Measurements from ENCODE around the gene ZC3H12D. TPM values are rescaled to one million over a fixed set of nuclear protein-coding genes. Genes with fewer than 3 reads are reported as not detected.
"Not testable (repeated sequence)": the region's sequence is repeated elsewhere in the genome, so short reads cannot be mapped to it uniquely, and the experiment has no call there.

Gene ZC3H12D
- total and polyA plus RNA-seq, 5 donors from 2014 or later: 7.1 to 251 (median 9.2) TPM

DNA sequence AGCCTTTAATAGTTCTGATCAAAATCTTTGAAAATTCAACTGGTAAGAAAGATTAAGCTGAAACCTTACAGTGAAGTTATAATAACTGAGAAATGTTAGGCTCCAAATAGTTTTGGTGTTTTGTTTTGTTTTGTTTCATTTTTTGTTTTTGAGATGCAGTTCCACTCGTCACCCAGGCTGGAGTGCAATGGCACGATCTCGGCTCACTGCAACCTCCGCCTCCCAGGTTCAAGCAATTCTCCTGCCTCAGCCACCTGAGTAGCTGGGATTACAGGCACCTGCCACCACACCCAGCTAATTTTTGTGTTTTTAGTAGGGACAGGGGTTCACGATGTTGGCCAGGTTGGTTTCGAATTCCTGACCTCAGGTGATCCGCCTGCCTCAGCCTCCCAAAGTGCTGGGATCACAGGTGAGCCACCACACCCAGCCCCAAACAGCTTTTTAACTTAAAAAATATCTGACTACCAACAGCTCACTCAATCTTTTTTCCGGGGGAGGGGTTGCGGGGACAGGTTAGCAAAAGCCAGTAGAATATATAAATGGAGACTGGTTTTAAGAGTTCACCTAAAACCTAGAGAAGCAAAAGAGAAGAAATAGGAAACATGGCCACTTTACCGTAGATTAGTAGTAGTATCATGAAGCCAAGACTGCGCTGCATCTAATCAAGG, 10.7 kb upstream of the ZC3H12D start:
- not testable (repeated sequence) for H3K9me3 Mint-ChIP-seq; H3K27me3 Mint-ChIP-seq; H3K9me3 ChIP-seq (ENCODE audit: control insufficient read depth in 2 of 2, low read length in 2 of 2); H3K27me3 ChIP-seq (ENCODE audit: control insufficient read depth, insufficient read depth, low read length); H3K36me3 ChIP-seq (ENCODE audit: control insufficient read depth, insufficient read depth, low read length); H3K36me3 Mint-ChIP-seq
- ATAC-seq (ENCODE audit: low read depth in 2 of 2) (peak; percentile 24 to 35), DNase-seq (peak in 2 of 3 donors; percentile 54 to 61)
- Mint-ChIP-seq H3K4me3 (peak overlapping the region; percentile 67 to 97 (median 91)), H3K27ac (peak overlapping the region; percentile 96 to 99 (median 99)), H3K4me1 (peaks cover 35 to 85% (median 57%) of the 10 kb centered on the region in 4 donors)
- Histone ChIP-seq H3K4me3 (ENCODE audit: low read depth, low read length) (peak overlapping the region; percentile 93), H3K27ac (ENCODE audit: insufficient read depth, low read length, poor library complexity, severe bottlenecking) (peak overlapping the region; percentile 97), H3K4me1 (ENCODE audit: control insufficient read depth, insufficient read depth, low read length, poor library complexity, severe bottlenecking) (peaks cover 67% of the 10 kb centered on the region)

DNA sequence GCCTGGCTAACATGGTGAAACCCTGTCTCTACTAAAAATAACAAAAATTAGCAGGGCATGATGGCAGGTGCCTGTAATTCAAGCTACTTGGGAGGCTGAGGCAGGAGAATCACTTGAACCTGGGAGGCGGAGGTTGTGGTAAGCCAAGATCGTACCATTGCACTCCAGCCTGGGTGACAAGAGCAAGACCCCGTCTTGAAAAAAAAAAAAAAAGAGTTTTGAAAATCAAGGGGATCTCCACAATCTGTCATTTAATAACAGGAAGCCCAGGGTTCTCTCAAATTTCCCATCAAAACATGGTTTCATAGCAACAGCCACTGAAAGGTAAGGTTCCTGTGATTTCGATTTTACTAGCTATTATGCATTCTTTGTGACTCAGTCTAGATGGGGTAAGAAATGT, 10.0 kb upstream of the ZC3H12D start:
- H3K4me3 ChIP-seq (ENCODE audit: low read depth, low read length): peak overlapping the region; percentile 93
- Mint-ChIP-seq H3K4me3 (peak overlapping the region; percentile 67 to 97 (median 91)), H3K4me1 (peaks cover 29 to 80% (median 57%) of the 10 kb centered on the region in 4 donors), H3K27ac (peak overlapping the region; percentile 96 to 99 (median 99))
- H3K4me1 ChIP-seq (ENCODE audit: control insufficient read depth, insufficient read depth, low read length, poor library complexity, severe bottlenecking): peaks cover 64% of the 10 kb centered on the region
- peak overlapping the region; percentile 97 for H3K27ac ChIP-seq (ENCODE audit: insufficient read depth, low read length, poor library complexity, severe bottlenecking)
- DNase-seq (peak; percentile 66 to 88 (median 86)), ATAC-seq (ENCODE audit: low read depth in 2 of 2) (peak; percentile 87)
- H3K9me3 Mint-ChIP-seq; H3K9me3 ChIP-seq (ENCODE audit: control insufficient read depth in 2 of 2, low read length in 2 of 2); H3K27me3 Mint-ChIP-seq; H3K36me3 ChIP-seq (ENCODE audit: control insufficient read depth, insufficient read depth, low read length); H3K36me3 Mint-ChIP-seq; H3K27me3 ChIP-seq (ENCODE audit: control insufficient read depth, insufficient read depth, low read length): not testable (repeated sequence)

DNA sequence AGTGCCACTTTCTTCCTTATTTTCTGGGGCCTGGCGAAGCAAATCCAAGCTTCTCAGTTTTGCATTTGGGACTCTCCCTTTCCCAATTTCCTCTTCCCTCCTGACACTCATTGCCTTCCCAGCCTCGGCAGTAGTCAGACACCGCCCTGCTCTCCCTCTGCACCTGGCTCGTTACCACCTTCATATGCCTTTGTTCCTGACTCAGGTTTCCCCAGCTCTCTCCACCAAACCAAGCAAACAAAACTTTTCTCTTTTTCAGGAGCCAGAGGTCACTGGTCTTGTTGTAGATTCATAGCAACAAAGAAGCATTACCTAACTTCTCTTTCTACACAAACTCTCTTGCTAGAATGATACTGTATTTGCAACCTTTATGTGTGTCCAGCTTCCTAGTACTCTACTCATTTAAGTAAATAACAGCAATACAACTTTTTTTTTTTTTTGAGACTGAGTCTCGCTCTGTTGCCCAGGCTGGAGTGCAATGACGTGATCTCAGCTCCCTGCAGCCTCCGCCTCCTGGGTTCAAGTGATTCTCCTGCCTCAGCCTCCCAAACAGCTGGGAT, 9.0 kb upstream of the ZC3H12D start:
- peak overlapping the region; percentile 97 for H3K27ac ChIP-seq (ENCODE audit: insufficient read depth, low read length, poor library complexity, severe bottlenecking)
- peak overlapping the region; percentile 96 to 99 (median 99) for H3K27ac Mint-ChIP-seq
- no peaks in the 10 kb centered on the region for H3K27me3 Mint-ChIP-seq
- H3K9me3 Mint-ChIP-seq: peaks cover 0 to 2% (median 0%) of the 10 kb centered on the region in 7 donors
- DNase-seq: no peak
- no peaks in the 10 kb centered on the region for H3K36me3 ChIP-seq (ENCODE audit: control insufficient read depth, insufficient read depth, low read length)
- peak overlapping the region; percentile 17 for H3K4me3 ChIP-seq (ENCODE audit: low read depth, low read length)
- H3K36me3 Mint-ChIP-seq: no peaks in the 10 kb centered on the region
- no peak for ATAC-seq (ENCODE audit: low read depth in 2 of 2)
- H3K27me3 ChIP-seq (ENCODE audit: control insufficient read depth, insufficient read depth, low read length): no peaks in the 10 kb centered on the region
- peaks cover 28 to 74% (median 55%) of the 10 kb centered on the region in 4 donors for H3K4me1 Mint-ChIP-seq
- H3K4me3 Mint-ChIP-seq: peak overlapping the region; percentile 6 to 76 (median 50)
- peaks cover 64% of the 10 kb centered on the region for H3K4me1 ChIP-seq (ENCODE audit: control insufficient read depth, insufficient read depth, low read length, poor library complexity, severe bottlenecking)
- H3K9me3 ChIP-seq (ENCODE audit: control insufficient read depth in 2 of 2, low read length in 2 of 2): no peaks in the 10 kb centered on the region

DNA sequence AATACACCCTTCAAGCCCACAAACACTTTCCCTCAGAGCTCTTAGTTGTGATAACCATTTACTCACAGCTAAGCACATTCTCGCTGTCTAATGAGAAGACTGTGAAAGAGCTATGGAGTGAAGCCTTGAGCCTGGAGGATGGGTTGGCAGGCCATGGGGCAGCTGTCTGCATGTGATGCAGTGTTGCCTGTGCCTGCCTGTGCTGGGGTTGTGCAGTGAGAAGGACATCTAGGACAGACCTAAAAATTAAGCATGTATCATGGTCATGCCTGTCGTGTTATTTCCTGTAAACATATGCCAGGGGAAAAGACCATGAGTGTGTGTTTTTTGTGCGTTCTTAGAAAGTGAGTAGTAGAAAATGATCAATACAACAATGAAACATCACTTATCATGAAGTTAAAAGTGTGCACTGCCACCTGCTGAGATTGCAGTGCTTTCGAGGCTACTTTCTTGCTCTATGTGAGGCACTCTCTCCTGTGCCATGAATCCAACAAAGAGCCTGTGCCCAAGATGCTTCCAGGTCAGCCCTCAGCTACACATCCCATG, 8.1 kb upstream of the ZC3H12D start:
- peaks cover 25 to 71% (median 53%) of the 10 kb centered on the region in 4 donors for H3K4me1 Mint-ChIP-seq
- peak overlapping the region; percentile 23 to 67 (median 42) for H3K4me3 Mint-ChIP-seq
- H3K36me3 Mint-ChIP-seq: no peaks in the 10 kb centered on the region
- Histone ChIP-seq H3K4me1 (ENCODE audit: control insufficient read depth, insufficient read depth, low read length, poor library complexity, severe bottlenecking) (peaks cover 61% of the 10 kb centered on the region), H3K27me3 (ENCODE audit: control insufficient read depth, insufficient read depth, low read length) (no peaks in the 10 kb centered on the region), H3K36me3 (ENCODE audit: control insufficient read depth, insufficient read depth, low read length) (no peaks in the 10 kb centered on the region), H3K27ac (ENCODE audit: insufficient read depth, low read length, poor library complexity, severe bottlenecking) (peak overlapping the region; percentile 97), H3K4me3 (ENCODE audit: low read depth, low read length) (no peak overlapping the region), H3K9me3 (ENCODE audit: control insufficient read depth in 2 of 2, low read length in 2 of 2) (no peaks in the 10 kb centered on the region)
- no peaks in the 10 kb centered on the region for H3K27me3 Mint-ChIP-seq
- no peak for ATAC-seq (ENCODE audit: low read depth in 2 of 2)
- DNase-seq: peak in 1 of 3 donors; percentile 47
- peak overlapping the region; percentile 96 to 99 (median 99) for H3K27ac Mint-ChIP-seq
- peaks cover 0 to 2% (median 0%) of the 10 kb centered on the region in 7 donors for H3K9me3 Mint-ChIP-seq

DNA sequence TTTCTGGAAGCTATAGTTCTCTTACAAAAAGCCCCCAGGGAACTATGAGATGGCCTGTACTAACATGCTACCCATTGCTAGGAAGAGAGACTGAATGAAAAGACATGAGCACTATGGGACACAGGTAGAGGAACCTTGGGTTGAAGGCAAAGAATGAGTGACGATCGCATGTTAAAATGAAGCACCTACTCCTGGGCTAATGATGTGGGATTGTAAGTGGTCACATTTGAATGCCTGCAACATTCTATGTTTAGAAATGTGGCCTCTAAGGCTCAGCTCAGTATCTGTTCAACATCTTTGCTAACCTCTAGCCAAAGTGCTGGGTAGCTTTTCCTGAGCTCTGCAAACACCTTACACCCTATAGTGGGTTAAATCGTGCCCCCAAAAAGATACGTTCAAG, 5.2 kb upstream of the ZC3H12D start:
- H3K27ac Mint-ChIP-seq: peak overlapping the region in 2 of 3 donors; percentile 68 to 87
- no peak for ATAC-seq (ENCODE audit: low read depth in 2 of 2)
- no peaks in the 10 kb centered on the region for H3K36me3 Mint-ChIP-seq
- no peak overlapping the region for H3K4me3 ChIP-seq (ENCODE audit: low read depth, low read length)
- H3K4me3 Mint-ChIP-seq: no peak overlapping the region
- H3K4me1 Mint-ChIP-seq: peaks cover 11 to 65% (median 42%) of the 10 kb centered on the region in 4 donors
- no peak overlapping the region for H3K27ac ChIP-seq (ENCODE audit: insufficient read depth, low read length, poor library complexity, severe bottlenecking)
- no peak for DNase-seq
- H3K36me3 ChIP-seq (ENCODE audit: control insufficient read depth, insufficient read depth, low read length): no peaks in the 10 kb centered on the region
- H3K9me3 ChIP-seq (ENCODE audit: control insufficient read depth in 2 of 2, low read length in 2 of 2): no peaks in the 10 kb centered on the region
- H3K27me3 ChIP-seq (ENCODE audit: control insufficient read depth, insufficient read depth, low read length): no peaks in the 10 kb centered on the region
- peaks cover 3% of the 10 kb centered on the region for H3K27me3 Mint-ChIP-seq
- H3K9me3 Mint-ChIP-seq: peaks cover 0 to 2% (median 0%) of the 10 kb centered on the region in 7 donors
- H3K4me1 ChIP-seq (ENCODE audit: control insufficient read depth, insufficient read depth, low read length, poor library complexity, severe bottlenecking): peaks cover 48% of the 10 kb centered on the region

DNA sequence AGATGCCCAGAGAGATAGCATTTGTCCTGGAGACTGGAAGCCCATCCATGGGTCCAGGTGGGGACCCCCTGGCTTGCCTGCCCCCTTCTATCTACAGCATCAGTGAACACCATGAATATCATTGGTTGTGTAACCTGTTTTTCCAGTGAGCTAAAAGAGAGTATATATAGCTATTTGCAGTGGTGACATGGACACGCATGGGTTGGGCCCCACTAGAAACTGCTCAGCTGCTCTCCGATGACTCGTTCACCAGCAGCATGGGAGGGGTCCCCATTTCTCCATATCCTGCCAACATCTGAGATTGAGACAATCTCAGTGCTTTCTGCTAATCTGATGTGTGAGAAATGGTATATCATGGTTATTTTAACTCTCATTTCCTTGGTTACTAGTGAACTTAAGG, 4.0 kb upstream of the ZC3H12D start:
- Histone ChIP-seq H3K4me1 (ENCODE audit: control insufficient read depth, insufficient read depth, low read length, poor library complexity, severe bottlenecking) (peaks cover 44% of the 10 kb centered on the region), H3K4me3 (ENCODE audit: low read depth, low read length) (no peak overlapping the region), H3K9me3 (ENCODE audit: control insufficient read depth in 2 of 2, low read length in 2 of 2) (no peaks in the 10 kb centered on the region), H3K36me3 (ENCODE audit: control insufficient read depth, insufficient read depth, low read length) (no peaks in the 10 kb centered on the region), H3K27ac (ENCODE audit: insufficient read depth, low read length, poor library complexity, severe bottlenecking) (peak overlapping the region; percentile 73), H3K27me3 (ENCODE audit: control insufficient read depth, insufficient read depth, low read length) (no peaks in the 10 kb centered on the region)
- Mint-ChIP-seq H3K27me3 (peaks cover 4% of the 10 kb centered on the region), H3K4me3 (peak overlapping the region in 2 of 4 donors; percentile 26 to 53), H3K4me1 (peaks cover 9 to 58% (median 35%) of the 10 kb centered on the region in 4 donors), H3K27ac (peak overlapping the region in 2 of 3 donors; percentile 68 to 71), H3K9me3 (peaks cover 0 to under 1% (median 0%) of the 10 kb centered on the region in 7 donors), H3K36me3 (peaks cover 3% of the 10 kb centered on the region)
- peak in 1 of 2 donors; percentile 65 for ATAC-seq (ENCODE audit: low read depth in 2 of 2)
- peak in 2 of 3 donors; percentile 55 to 56 for DNase-seq

DNA sequence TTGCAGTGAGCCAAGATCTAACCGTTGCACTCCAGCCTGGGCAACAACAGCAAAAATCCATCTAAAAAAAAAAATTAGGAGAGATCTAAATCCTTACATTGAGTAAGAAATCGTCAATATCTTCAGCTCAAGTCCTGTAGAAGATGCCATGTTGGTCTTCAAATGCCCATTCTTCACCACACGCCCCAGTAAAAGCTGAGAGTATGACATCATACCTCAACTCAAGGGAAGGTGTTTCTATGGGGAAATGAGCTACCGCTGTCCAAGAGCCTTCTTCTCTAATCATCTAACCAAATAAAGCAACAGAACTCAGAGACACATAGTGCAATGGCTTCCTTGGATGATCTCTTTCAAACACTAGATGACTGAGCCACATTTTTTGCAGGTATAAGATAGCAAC, 2.5 kb upstream of the ZC3H12D start:
- Mint-ChIP-seq H3K9me3 (no peaks in the 10 kb centered on the region), H3K27me3 (peaks cover 4% of the 10 kb centered on the region), H3K4me1 (peaks cover 0 to 45% (median 23%) of the 10 kb centered on the region in 4 donors), H3K27ac (peak overlapping the region; percentile 69 to 84 (median 80)), H3K4me3 (peak overlapping the region in 2 of 4 donors; percentile 37 to 51), H3K36me3 (peaks cover 8% of the 10 kb centered on the region)
- Histone ChIP-seq H3K27me3 (ENCODE audit: control insufficient read depth, insufficient read depth, low read length) (no peaks in the 10 kb centered on the region), H3K27ac (ENCODE audit: insufficient read depth, low read length, poor library complexity, severe bottlenecking) (no peak overlapping the region), H3K36me3 (ENCODE audit: control insufficient read depth, insufficient read depth, low read length) (no peaks in the 10 kb centered on the region), H3K4me3 (ENCODE audit: low read depth, low read length) (no peak overlapping the region), H3K4me1 (ENCODE audit: control insufficient read depth, insufficient read depth, low read length, poor library complexity, severe bottlenecking) (peaks cover 45% of the 10 kb centered on the region), H3K9me3 (ENCODE audit: control insufficient read depth in 2 of 2, low read length in 2 of 2) (no peaks in the 10 kb centered on the region)
- no peak for ATAC-seq (ENCODE audit: low read depth in 2 of 2)
- no peak for DNase-seq

Data from CD4-positive, CD25-positive, alpha-beta regulatory T cell (primary cell).